Activated naive CD4-positive, alpha-beta T cell treated with Interleukin-2 at 50 U/mL for 16 hours (primary cell): ENCODE measurements around the gene CFAP251.

Experiments used
- DNase-seq: peaks from one replicate; pipeline ENCODE4 v3.0.0-alpha.2; 2020

Gene CFAP251

GRCh38 chr12:122005252-122005776, 86.9 kb downstream of the CFAP251 start:
- DNase-seq = no peak

DNA sequence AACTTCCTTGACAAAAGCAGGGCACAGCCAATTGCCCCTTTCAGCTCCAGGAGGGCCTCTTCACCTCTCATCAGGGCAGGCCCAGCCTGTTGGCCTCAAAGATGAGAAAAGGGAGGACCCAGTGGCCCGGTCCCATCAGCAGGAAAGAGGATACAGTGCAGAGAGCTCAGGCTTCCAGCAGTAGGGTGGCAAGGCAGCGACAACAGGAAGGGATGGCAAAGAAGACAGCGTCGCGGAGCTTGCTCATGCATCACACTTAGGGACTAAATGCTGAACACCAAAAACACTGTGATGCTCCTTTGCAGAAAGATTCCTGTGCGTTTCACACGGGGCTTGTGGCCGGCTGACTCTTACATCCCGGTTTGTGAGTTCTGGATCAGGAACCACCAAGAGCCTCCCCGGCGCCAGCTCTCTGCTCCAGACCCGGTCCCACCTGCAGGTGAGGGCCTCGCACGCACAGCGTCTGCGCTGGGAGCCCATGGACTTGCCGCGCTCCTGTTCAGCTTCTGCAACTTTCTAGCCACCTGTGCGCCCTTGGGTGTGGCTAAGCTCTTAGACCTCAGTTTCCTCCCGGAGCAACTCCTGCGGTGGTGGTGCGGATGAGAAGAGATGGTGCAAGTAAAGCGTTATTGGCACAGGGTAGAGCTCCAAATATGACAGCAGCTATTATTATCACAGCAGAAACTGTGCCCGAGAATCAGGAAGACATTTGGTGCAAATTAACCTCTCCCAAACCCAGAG, 88.0 kb downstream of the CFAP251 start:
- no peak for DNase-seq

- no peak for DNase-seq
These were observed 91.3 kb downstream of the CFAP251 start for GRCh38 chr12:122009741-122010140.

GRCh38 chr12:122012184-122012583, 93.8 kb downstream of the CFAP251 start:
- DNase-seq = no peak

GRCh38 chr12:122013136-122013535, 94.7 kb downstream of the CFAP251 start:
- DNase-seq = no peak

DNA sequence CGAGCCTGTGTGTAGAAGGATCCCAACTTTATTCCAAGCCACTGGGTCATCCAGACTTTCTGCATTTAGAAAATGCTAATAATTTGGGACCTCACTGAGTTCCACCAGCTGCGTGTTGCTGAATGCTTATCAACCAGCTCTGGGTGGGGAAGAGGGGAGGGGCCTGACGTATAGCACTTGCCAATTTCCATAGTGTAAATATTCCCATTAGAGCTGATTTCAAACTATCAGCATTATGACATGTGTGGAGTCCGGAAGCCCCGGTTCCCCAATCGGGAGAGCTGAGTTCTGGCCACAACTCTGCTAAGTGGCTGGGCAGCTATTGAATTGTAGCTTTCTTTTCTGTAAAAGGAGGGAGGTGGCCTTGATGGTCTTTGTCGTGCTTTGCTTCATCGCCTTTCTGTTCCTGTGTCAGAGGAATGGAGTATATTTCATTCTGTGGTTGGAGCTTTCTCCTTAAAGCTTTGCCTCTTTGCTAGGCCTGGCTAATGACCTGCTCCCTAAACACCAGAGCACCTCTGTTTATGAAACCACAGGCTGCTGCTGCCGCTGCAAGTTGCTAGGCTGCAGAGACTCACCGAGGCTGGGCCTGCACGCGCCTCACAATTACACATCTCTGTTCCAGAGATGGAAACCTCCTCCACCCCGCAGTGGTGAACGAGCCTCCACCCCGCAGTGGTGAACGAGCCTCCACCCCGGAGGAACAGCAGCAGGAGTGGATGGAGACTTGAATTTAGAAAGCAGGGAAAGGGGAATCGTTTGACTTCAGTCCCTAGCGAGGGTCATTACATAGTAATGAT, 95.6 kb downstream of the CFAP251 start:
- DNase-seq = no peak

DNA sequence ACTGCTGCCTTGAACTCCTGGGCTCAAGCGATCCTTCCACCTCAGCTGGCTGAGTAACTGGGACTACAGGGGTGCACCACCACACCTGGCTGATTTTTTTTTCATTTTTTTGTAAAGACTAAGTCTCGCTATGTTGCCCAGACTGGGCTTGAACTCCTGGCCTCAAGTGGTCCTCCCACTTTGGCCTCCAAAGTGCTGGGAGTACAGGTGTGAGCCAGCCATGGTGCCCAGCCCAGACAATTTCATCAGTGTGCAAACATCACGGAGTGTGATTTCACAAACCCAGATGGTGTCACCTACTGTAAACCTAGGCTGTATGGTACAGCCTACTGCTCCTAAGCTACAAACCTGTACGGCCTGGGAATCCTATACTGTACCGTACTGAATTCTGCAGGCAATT, 96.4 kb downstream of the CFAP251 start:
- no peak for DNase-seq

GRCh38 chr12:122018457-122018856, 100.1 kb downstream of the CFAP251 start:
- DNase-seq = no peak

DNA sequence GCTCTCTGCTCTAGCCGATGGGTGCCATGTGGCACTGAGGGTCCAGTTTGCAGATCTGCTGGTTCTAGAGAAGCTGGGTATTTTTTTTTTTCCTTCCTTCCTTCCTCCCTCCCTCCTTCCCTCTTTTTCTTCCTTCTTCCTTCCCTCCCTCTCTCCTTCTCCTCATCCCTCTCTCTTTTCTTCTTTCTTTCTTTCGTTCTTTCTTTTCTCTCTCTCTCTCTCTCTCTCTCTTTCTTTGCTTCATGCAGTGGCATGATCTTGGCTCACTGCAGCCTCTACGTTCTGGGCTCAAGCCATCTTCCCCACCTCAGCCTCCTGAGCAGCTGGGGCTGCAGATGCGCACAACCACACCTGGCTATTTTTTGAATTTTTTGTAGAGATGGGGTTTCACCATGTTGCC, 100.5 kb downstream of the CFAP251 start:
- no peak for DNase-seq

- DNase-seq = no peak
These were observed 102.4 kb downstream of the CFAP251 start for GRCh38 chr12:122020795-122021192.

- DNase-seq = no peak
These were observed 102.9 kb downstream of the CFAP251 start for GRCh38 chr12:122021193-122021821.

GRCh38 chr12:122021822-122022392, 103.5 kb downstream of the CFAP251 start, which contains the start of gene BCL7A:
TSS of gene BCL7A (plus strand) at chr12:122021884. CDS start at chr12:122022092, 208 bp downstream.
- DNase-seq = peak; percentile 61

DNA sequence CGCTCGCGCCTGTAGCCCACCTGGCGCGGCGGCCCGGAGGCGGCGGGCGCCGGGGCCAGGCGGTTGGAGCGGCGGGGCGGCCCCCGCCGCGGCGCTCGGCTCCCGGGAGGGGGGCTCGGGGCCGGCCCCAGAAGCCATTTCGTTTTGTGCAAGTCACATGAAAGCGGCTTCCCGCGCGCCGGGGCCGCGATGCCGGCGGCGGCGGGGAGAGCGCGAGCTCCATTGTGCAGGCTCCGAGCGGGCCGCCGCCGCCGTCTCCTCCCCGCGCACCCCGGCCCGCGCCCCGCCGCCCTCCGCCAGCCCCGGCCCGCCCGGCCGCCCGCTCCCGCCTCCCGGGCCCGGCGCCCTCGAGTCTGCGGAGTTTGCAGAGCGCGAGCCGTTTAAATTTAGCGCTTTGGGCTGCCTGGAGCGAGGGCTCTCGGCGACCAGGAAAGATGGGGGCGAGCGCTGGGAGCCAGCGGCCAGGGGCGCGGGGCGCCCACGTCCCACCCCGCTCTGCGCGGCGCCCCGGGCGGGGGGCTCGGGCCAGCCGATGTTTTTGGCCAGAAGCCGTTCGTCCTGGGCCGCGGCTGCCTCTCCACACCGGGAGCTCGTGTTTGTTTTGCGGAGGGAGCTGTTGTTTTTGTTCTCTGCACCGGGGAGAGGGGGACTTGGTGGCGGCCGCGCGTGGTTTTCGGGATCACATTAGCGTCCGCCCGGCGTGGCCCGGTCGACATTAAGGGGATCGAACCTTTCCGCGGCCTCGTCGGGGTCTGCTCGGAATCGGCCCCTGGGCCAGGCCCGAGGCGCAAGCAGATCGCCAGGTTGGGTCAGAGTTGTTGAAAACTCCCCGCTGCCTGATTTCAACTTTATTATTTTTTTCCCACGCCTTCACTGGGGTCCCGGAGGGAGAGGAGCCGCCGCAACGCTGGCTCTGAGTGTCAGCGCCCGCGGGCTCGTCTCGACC, 104.3 kb downstream of the CFAP251 start:
- peak; percentile 35 for DNase-seq

- DNase-seq = no peak
These were observed 105.1 kb downstream of the CFAP251 start for GRCh38 chr12:122023339-122024131.

DNA sequence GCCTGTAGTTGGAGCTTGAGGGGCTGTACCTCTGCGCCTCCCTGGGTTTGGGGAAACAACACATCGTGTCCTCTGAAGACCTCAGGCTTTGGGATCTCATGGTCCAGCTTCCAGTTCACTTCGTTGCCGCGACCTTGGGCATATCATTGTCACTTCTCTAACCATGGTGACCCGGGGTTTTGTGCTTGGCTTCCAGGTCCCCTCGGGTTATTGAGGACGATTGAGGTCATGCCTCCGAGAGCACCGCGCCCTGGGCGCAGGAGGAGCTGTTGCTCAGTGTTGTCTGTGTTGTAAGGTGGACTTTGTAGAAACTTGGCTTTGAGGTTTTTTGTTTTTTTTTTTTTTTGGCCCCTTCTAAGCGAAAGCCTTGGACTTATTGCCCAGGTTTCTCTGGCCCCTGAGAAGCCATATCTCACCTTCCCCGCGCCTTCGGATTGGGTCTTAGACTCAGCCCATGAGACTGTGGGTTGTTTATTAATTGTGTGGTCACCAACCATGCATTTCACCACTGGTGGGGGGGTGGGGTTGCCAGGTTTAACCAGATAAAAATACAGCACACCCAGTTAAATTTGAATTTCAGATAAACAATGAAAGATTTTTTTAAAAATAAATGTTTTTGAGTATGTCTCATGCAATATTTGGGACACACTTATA, 105.9 kb downstream of the CFAP251 start:
- DNase-seq = no peak

DNA sequence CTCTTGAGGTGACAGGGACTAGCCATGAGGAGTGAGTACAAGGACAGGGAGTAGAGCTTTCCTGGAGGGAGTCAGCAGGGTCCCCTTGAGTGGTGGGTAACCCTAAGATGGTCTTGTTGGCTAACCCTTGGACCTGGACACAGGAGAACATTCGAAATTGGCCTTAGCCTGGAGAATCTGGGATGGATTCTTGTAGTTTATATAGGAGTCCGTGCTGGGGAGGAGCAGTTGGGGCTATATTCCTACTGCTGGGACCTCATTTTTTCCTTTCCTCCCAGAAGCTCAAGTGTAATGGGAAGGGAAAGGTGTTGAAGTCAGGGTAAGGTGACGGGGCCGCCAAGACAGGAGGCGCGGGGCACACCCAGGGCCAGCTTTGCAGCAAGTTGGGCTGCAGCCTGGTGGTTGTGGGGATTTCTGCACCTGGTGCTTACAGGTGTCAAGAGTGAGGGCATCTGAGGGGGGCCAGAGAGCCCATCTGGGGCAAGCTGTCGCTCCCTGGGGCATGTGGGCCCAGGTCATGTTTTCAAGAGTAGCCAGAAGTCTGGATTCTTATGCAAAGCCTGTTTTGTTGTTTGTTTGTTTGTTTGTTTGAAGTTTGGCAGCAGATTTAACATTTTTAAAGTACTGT, 108.4 kb downstream of the CFAP251 start:
- DNase-seq = no peak

- no peak for DNase-seq
These were observed 109.9 kb downstream of the CFAP251 start for GRCh38 chr12:122028165-122028904.

DNA sequence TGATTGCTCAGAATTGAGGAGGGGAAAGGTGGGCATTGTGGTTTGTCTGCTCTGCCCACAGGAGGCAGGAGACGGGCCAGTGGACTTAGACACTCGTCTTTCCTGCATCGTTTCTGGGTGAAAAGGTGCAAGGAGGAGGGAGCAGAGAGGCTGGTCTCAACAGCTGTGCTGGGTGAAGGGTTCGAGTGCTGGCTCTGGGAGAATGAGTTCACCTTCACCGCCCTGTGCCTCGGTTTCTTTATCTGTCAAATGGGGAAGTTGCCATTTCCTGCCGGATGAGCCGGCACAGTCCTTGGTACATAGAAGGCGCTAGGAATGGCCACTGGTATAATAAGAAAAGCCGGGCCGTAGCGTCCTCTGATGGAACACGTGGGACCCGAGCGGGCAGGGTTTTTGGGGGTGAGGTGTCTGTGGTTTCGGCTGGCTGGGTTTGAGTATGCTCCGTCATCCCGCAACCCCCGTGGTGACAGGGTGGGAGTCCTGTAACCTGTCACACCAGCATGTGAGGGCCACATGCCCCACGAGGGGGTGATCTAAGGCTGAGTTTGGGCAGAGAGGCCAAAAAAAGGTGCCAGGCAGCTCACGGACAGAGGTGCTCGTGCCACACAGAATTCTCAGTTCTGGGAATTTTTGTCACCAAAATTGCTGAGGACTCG, 110.6 kb downstream of the CFAP251 start:
- DNase-seq = peak; percentile 54
